Bronchial epithelial cell (primary cell): Measurements from ENCODE around the gene PDLIM7. TPM values are rescaled to one million over a fixed set of nuclear protein-coding genes. Genes with fewer than 3 reads are reported as not detected.

Experiments
- DNase-seq: peaks from one replicate; pipeline ENCODE4 v3.0.0-alpha.2; 2010; ENCODE audit warnings: low read depth
- FAIRE-seq: peaks from 2 replicates; lab custom pipeline; 2011; peaks lifted over from hg19 to GRCh38; lab: Jason Lieb, UNC
- H3K27me3 ChIP-seq: 2 replicates; pipeline ENCODE4 v1.5.1; 2011; ENCODE audit warnings: low read length; ENCODE audit not compliant: control insufficient read depth, insufficient read depth
- H3K36me3 ChIP-seq: 2 replicates; pipeline ENCODE4 v1.5.1; 2011; ENCODE audit warnings: low read length; ENCODE audit not compliant: control insufficient read depth, insufficient read depth
- H3K4me3 ChIP-seq: 2 replicates; pipeline ENCODE4 v1.5.1; 2011; ENCODE audit warnings: mild to moderate bottlenecking, low read depth, low read length, control low read depth
- total RNA-seq: library from RNA; depleted of rRNA; stranded (reverse); fragments of >200 nt; gene quantifications from 2 replicates; pipeline ENCODE4 v1.2.1, GENCODE V29; 2014
- TF ChIP-seq, protein P1 (sequence below): IDR thresholded peaks from 2 replicates; pipeline ENCODE4 v1.5.1; 2011; ENCODE audit warnings: mild to moderate bottlenecking, moderate library complexity, low read length, control low read depth, inconsistent platforms; ENCODE audit not compliant: insufficient read depth, severe bottlenecking

PDLIM7 gene
- total RNA-seq, 1 donor from 2014 or later: 19.5 TPM

DNA sequence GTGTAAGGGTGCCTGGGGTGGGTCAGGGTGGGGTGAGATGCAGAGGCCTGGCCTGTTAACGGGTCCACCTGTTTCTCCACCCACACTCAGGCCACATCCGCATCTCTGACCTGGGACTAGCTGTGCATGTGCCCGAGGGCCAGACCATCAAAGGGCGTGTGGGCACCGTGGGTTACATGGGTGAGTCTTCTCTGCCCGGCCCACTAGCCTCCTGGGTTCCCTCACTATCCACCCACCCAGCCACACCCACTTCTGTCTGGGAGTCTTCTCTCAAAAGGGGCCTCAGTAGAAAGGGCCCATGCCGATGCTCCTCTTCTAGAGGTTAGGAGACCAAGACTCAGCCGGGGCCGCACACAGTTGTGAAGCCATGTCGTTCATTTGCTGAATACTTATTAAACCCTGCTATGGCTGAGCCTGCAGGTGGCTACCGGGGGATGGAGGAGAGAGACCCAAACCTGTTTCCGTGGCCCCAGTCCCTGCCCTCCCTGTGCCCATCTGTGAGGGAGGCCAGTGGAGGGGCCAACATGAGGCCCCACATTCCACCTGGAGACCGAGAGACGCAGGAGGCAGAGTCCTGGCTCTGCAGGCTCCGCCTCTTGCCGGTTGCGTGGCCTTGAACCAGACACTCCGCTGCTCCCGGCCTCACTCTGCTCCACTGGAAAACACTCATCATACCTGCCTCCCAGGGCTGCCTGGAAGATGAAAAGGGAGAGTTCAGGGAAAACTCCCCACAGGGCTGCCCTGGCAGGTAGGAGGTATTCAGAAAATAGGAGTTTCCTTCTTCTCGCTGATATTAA, 62.3 kb downstream of the PDLIM7 start:
- Histone ChIP-seq H3K36me3 (peaks cover 28% of the 10 kb centered on the region), H3K4me3 (no peak overlapping the region), H3K27me3 (no peaks in the 10 kb centered on the region)
- no peak for FAIRE-seq
- DNase-seq: no peak
- TF ChIP-seq, protein P1, sequence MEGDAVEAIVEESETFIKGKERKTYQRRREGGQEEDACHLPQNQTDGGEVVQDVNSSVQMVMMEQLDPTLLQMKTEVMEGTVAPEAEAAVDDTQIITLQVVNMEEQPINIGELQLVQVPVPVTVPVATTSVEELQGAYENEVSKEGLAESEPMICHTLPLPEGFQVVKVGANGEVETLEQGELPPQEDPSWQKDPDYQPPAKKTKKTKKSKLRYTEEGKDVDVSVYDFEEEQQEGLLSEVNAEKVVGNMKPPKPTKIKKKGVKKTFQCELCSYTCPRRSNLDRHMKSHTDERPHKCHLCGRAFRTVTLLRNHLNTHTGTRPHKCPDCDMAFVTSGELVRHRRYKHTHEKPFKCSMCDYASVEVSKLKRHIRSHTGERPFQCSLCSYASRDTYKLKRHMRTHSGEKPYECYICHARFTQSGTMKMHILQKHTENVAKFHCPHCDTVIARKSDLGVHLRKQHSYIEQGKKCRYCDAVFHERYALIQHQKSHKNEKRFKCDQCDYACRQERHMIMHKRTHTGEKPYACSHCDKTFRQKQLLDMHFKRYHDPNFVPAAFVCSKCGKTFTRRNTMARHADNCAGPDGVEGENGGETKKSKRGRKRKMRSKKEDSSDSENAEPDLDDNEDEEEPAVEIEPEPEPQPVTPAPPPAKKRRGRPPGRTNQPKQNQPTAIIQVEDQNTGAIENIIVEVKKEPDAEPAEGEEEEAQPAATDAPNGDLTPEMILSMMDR: no peak

DNA sequence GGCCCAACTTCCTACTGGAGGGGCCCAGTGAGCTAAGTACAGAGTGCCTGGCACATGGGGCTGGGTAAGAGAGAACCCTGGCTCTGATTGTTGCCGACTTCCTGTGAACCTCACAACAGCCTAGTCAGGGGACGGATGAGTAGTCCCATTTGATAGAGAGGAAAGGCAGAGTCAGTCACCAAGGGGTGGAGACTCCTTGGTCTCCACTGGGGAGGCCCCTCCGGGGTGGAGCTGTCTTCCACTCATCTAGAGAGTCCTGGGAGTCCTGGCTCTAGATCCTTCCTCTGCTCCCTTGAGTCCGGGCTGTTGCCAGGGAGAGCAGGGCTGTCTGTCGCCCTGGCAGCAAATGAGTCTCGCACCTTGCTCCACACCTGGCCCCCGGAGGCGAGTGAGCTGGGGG, 63.0 kb downstream of the PDLIM7 start:
- peaks cover 28% of the 10 kb centered on the region for H3K36me3 ChIP-seq
- FAIRE-seq: no peak
- TF ChIP-seq, protein P1: no peak

DNA sequence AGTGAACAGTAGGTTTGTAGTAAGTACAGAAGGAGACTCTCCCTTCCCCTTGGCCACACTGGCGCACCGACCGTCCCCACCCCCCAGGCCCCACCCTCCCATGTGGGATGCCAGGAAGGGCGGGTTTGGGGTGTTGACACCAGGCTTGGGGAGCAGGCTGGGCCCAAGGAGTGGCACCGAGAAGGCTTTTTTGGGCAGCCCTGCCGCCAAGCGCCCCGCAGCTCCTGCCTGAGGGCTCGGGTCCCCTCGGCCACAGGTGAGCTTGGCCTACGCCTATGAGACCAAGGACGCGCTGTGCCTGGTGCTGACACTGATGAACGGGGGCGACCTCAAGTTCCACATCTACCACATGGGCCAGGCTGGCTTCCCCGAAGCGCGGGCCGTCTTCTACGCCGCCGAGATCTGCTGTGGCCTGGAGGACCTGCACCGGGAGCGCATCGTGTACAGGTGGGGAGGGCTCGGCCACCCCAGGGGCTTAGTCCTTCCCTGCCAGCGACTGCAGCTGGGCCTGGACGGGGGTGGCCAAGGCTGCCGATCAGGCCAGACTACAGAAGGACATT, 63.7 kb downstream of the PDLIM7 start:
- no peak for FAIRE-seq
- H3K27me3 ChIP-seq: no peaks in the 10 kb centered on the region
- peaks cover 28% of the 10 kb centered on the region for H3K36me3 ChIP-seq
- TF ChIP-seq, protein P1: no peak
- no peak overlapping the region for H3K4me3 ChIP-seq
- no peak for DNase-seq

More for the DNA sequence above, 63.0 kb downstream of the PDLIM7 start:
- Histone ChIP-seq H3K27me3 (no peaks in the 10 kb centered on the region), H3K4me3 (no peak overlapping the region)
- no peak for DNase-seq

Other genes with a start within 250 kb of the PDLIM7 start
- gene RAB24, start 193.9 kb downstream of the PDLIM7 start, total RNA-seq: 16.6 and 26.1 TPM in 2 replicates
- gene PRELID1, start 193.8 kb downstream of the PDLIM7 start, total RNA-seq: 139 and 161 TPM in 2 replicates
- 0.53 and 1.5 TPM in 2 replicates for gene MXD3, start 185.7 kb downstream of the PDLIM7 start, total RNA-seq
- 362 and 444 TPM in 2 replicates for gene LMAN2, start 145.9 kb downstream of the PDLIM7 start, total RNA-seq
- 6.8 and 8.4 TPM in 2 replicates for gene RGS14, start 139.7 kb downstream of the PDLIM7 start, total RNA-seq
- gene SLC34A1, start 113.2 kb downstream of the PDLIM7 start, total RNA-seq: not detected in 2 replicates
- gene PFN3, start 96.9 kb downstream of the PDLIM7 start, total RNA-seq: not detected in 2 replicates
- gene F12, start 88.0 kb downstream of the PDLIM7 start, total RNA-seq: 5.0 and 7.9 TPM in 2 replicates
- gene GRK6, start 70.9 kb downstream of the PDLIM7 start, total RNA-seq: 22.9 and 41.1 TPM in 2 replicates
- 3.1 and 5.0 TPM in 2 replicates for gene PRR7, start 50.8 kb downstream of the PDLIM7 start, total RNA-seq
- 58.7 and 71.7 TPM in 2 replicates for gene DBN1, start 24.0 kb downstream of the PDLIM7 start, total RNA-seq
- gene DOK3, start 12.2 kb upstream of the PDLIM7 start, total RNA-seq: 0.53 and 1.4 TPM in 2 replicates
- gene DDX41, start 19.4 kb upstream of the PDLIM7 start, total RNA-seq: 108 and 250 TPM in 2 replicates
- 14.0 and 17.2 TPM in 2 replicates for gene FAM193B, start 57.0 kb upstream of the PDLIM7 start, total RNA-seq
- 184 and 203 TPM in 2 replicates for gene TMED9, start 94.6 kb upstream of the PDLIM7 start, total RNA-seq
- 35.8 and 36.9 TPM in 2 replicates for gene B4GALT7, start 102.5 kb upstream of the PDLIM7 start, total RNA-seq